Lung (tissue), 12 donors: Measurements from ENCODE around the gene CHRM3. TPM values are rescaled to one million over a fixed set of nuclear protein-coding genes. Genes with fewer than 3 reads are reported as not detected.
"Not testable (repeated sequence)": the region's sequence is repeated elsewhere in the genome, so short reads cannot be mapped to it uniquely, and the experiment has no call there.

ENCODE experiments used
- ATAC-seq: fragments of 200-7000 bp; cut with Tn5 transposase; one replicate; pipeline ENCODE4 v1.9.1; 2020; ENCODE audit warnings: moderate number of reproducible peaks; ENCODE audit not compliant: insufficient read depth, low FRiP score
- DNase-seq, 3 donors: peaks; one replicate each; pipeline ENCODE4 v3.0.0-alpha.2; 2013 to 2017
- H3K27ac ChIP-seq, 2 donors: one replicate each; pipeline ENCODE4 v1.5.1; 2013; ENCODE audit warnings: mild to moderate bottlenecking in 2 of 2, moderate library complexity in 2 of 2, control low read depth in 1 of 2, inconsistent platforms in 1 of 2, low read depth in 1 of 2, low read length in 1 of 2
- H3K27me3 ChIP-seq, 3 donors: one replicate each; pipeline ENCODE4 v1.5.1; 2013; ENCODE audit warnings: low read length in 2 of 3; ENCODE audit not compliant: control insufficient read depth in 3 of 3, insufficient read depth in 3 of 3
- H3K36me3 ChIP-seq, 4 donors: one replicate each; pipeline ENCODE4 v1.5.1; 2013; ENCODE audit warnings: low read length in 4 of 4, mild to moderate bottlenecking in 1 of 4, moderate library complexity in 1 of 4; ENCODE audit not compliant: control insufficient read depth in 4 of 4, insufficient read depth in 4 of 4
- H3K4me1 ChIP-seq, 5 donors: one replicate each; pipeline ENCODE4 v1.5.1; 2013; ENCODE audit warnings: low read length in 5 of 5, mild to moderate bottlenecking in 2 of 5, moderate library complexity in 1 of 5; ENCODE audit not compliant: control insufficient read depth in 5 of 5, insufficient read depth in 5 of 5
- H3K4me3 ChIP-seq: one replicate; pipeline ENCODE4 v1.5.1; 2013; ENCODE audit warnings: mild to moderate bottlenecking, control low read depth, moderate library complexity
- H3K9ac ChIP-seq, 2 donors: one replicate each; pipeline ENCODE4 v1.5.1; 2013; ENCODE audit warnings: low read length in 2 of 2, control low read depth in 1 of 2; ENCODE audit not compliant: insufficient read depth in 1 of 2
- H3K9me3 ChIP-seq, 4 donors: one replicate each; pipeline ENCODE4 v1.5.1; 2013; ENCODE audit warnings: low read length in 3 of 4, mild to moderate bottlenecking in 1 of 4, moderate library complexity in 1 of 4; ENCODE audit not compliant: control insufficient read depth in 4 of 4, insufficient read depth in 3 of 4
- WGBS, 2 donors: extraction: QIAGEN DNeasy Blood & Tissue Kit; methylation state at CpG; one replicate each; pipeline ENCODE4 v1.1.7; 2013; 5-methylcytosine and 5-hydroxymethylcytosine counted together
- polyA plus RNA-seq, 2 donors: library from polyadenylated mRNA; stranded (reverse); fragments of 200-250 nt; gene quantifications; one replicate each; pipeline ENCODE4 v1.2.1, GENCODE V29; 2013
- total RNA-seq, 2 donors: library from RNA; depleted of rRNA in 1 of 2; stranded (reverse); fragments of >200 nt in 1 of 2; gene quantifications; one replicate each; pipeline ENCODE4 v1.2.1, GENCODE V29; 2014 to 2021
- TF ChIP-seq, protein P1 (sequence below): IDR thresholded peaks from 2 replicates; pipeline ENCODE4 v1.5.1; 2012; ENCODE audit warnings: mild to moderate bottlenecking; ENCODE audit errors: control extremely low read depth, extremely low read depth
- donor health status: control.
- donor health status: control.
- donor health status: Bipolar disorder and iron deficiency.
- donor health status: healthy.
- donor health status: DM: yes; HTN: yes; CAD: no.

The CHRM3 gene
- total and polyA plus RNA-seq, 4 donors: 0.91 to 9.2 (median 4.3) TPM

DNA sequence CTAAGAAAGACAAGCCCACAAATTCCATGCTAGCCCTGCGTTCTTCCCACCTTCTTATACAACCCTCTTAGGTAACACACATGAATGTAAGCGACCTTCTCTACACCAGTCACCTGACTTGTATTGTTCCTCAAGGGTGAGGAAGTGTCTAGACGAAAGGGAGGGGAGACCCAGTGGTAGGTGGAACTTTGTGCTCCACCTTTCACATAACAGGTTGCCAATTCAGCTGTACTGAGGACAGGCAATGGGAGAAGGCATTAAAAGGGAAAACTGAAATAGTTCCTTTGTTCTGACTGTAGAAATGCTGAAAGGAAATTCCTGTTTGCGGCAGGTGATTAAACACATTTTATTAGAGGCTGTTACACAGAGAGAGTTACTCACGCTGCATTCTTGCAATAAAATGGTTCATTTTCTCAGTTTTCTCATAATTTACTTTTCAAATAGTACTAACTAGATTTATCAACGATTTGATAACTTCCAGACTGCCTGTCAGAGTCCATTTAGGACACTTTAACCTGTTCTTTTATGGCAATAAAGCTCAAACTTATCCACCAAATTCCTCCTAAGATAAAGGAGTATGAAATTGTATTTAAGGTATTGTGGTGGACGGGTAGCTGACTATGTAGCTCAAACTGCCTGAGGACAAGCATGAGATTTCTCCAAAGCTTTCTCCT is 17.8 kb upstream of the CHRM3 start:
- H3K4me1 ChIP-seq: no peaks in the 10 kb centered on the region
- peaks cover 0 to 2% (median 0%) of the 10 kb centered on the region in 4 donors for H3K9me3 ChIP-seq
- H3K9ac ChIP-seq: no peak overlapping the region
- no peak overlapping the region for H3K4me3 ChIP-seq
- ATAC-seq: no peak
- no peak overlapping the region for H3K27ac ChIP-seq
- peak in 1 of 3 donors; percentile 8 for DNase-seq
- no peaks in the 10 kb centered on the region for H3K36me3 ChIP-seq
- no peaks in the 10 kb centered on the region for H3K27me3 ChIP-seq
- 48 to 53% methylated on average over 7 of the region's 7 CpGs for WGBS, 2 donors
- TF ChIP-seq, protein P1, sequence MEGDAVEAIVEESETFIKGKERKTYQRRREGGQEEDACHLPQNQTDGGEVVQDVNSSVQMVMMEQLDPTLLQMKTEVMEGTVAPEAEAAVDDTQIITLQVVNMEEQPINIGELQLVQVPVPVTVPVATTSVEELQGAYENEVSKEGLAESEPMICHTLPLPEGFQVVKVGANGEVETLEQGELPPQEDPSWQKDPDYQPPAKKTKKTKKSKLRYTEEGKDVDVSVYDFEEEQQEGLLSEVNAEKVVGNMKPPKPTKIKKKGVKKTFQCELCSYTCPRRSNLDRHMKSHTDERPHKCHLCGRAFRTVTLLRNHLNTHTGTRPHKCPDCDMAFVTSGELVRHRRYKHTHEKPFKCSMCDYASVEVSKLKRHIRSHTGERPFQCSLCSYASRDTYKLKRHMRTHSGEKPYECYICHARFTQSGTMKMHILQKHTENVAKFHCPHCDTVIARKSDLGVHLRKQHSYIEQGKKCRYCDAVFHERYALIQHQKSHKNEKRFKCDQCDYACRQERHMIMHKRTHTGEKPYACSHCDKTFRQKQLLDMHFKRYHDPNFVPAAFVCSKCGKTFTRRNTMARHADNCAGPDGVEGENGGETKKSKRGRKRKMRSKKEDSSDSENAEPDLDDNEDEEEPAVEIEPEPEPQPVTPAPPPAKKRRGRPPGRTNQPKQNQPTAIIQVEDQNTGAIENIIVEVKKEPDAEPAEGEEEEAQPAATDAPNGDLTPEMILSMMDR: no peak

- not testable (repeated sequence) for H3K9me3 ChIP-seq, H3K4me1 ChIP-seq, H3K36me3 ChIP-seq, H3K4me3 ChIP-seq, ATAC-seq, H3K27ac ChIP-seq, DNase-seq, H3K9ac ChIP-seq, H3K27me3 ChIP-seq
- 63 to 76% methylated on average over 3 of the region's 3 CpGs for WGBS, 2 donors
These were observed 15.5 kb upstream of the CHRM3 start for GRCh38 chr1:239370869-239371268.

- H3K9ac ChIP-seq: no peak overlapping the region
- no peaks in the 10 kb centered on the region for H3K9me3 ChIP-seq
- no peaks in the 10 kb centered on the region for H3K36me3 ChIP-seq
- no peak for ATAC-seq
- TF ChIP-seq, protein P1: no peak
- peaks cover 0 to 20% (median 6%) of the 10 kb centered on the region in 5 donors for H3K4me1 ChIP-seq
- 94 to 96% methylated on average over 5 of the region's 5 CpGs for WGBS, 2 donors
- peaks cover 0 to 38% (median 37%) of the 10 kb centered on the region in 3 donors for H3K27me3 ChIP-seq
- no peak overlapping the region for H3K4me3 ChIP-seq
- no peak overlapping the region for H3K27ac ChIP-seq
- no peak for DNase-seq
These were observed 3.7 kb upstream of the CHRM3 start for GRCh38 chr1:239382666-239383065.

- WGBS, 2 donors: 83 to 93% methylated on average over 3 of the region's 3 CpGs
- TF ChIP-seq, protein P1: no peak
- ATAC-seq: no peak
These were observed 2.7 kb upstream of the CHRM3 start for GRCh38 chr1:239383714-239384113.

More at GRCh38 chr1:239383714-239384113, 2.7 kb upstream of the CHRM3 start:
- Histone ChIP-seq H3K27ac (no peak overlapping the region), H3K36me3 (no peaks in the 10 kb centered on the region), H3K9me3 (no peaks in the 10 kb centered on the region), H3K4me3 (no peak overlapping the region), H3K4me1 (peaks cover 0 to 26% (median 6%) of the 10 kb centered on the region in 5 donors), H3K27me3 (peaks cover 0 to 48% (median 48%) of the 10 kb centered on the region in 3 donors), H3K9ac (no peak overlapping the region)
- no peak for DNase-seq
